Measurements from ENCODE around the gene VSIG10.

The VSIG10 gene

DNA sequence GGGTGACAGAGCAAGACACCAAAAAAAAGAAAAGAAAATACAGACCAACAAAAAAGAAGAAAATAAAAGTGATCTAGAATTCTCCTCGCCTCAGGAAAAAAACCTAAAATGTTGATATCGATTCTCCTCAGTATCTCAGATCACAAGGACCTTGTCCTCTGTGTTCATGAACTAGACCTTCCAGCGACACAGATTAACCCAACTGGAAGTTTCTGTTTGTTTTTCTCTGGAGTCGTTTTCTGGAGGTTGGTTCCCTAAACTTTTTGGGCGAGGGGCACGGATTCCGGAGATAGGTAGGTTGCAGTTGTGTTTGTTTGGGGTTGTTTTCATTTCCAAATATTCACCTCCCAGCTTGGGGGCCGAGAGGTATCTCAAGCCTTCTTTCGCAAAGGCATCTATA lies 87.9 kb downstream of the VSIG10 start:
- peak overlapping the region; percentile 86 for H3K4me3 ChIP-seq (ENCODE audit: low read depth, low read length)

DNA sequence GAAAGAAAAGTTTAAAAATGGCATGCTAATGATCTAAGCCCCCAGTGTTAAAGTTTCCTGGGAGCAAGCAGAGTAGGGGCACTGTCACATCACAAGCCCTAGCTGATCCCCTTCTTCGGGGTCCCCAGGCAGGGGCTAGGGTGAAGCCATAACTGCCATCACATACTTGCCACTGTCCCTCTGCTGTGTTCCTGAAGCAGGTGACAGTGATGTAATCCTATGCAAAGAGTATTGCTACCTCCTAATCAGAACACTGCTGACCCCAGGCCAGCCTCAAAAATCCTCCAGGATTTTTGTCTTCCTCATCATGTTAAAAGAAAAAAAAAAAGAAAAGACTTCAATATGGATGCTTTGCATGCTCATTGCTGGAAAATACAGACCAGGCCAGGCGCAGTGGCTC lies 88.5 kb downstream of the VSIG10 start:
- DNase-seq (ENCODE audit: low read depth): no peak
- H3K4me3 ChIP-seq (ENCODE audit: low read depth, low read length): no peak overlapping the region
- TF ChIP-seq, protein P1, sequence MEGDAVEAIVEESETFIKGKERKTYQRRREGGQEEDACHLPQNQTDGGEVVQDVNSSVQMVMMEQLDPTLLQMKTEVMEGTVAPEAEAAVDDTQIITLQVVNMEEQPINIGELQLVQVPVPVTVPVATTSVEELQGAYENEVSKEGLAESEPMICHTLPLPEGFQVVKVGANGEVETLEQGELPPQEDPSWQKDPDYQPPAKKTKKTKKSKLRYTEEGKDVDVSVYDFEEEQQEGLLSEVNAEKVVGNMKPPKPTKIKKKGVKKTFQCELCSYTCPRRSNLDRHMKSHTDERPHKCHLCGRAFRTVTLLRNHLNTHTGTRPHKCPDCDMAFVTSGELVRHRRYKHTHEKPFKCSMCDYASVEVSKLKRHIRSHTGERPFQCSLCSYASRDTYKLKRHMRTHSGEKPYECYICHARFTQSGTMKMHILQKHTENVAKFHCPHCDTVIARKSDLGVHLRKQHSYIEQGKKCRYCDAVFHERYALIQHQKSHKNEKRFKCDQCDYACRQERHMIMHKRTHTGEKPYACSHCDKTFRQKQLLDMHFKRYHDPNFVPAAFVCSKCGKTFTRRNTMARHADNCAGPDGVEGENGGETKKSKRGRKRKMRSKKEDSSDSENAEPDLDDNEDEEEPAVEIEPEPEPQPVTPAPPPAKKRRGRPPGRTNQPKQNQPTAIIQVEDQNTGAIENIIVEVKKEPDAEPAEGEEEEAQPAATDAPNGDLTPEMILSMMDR (IDR thresholded peaks at IDR 0.05; ENCODE audit: control insufficient read depth, extremely low read depth, insufficient read depth): no peak

More for the DNA sequence above, 87.9 kb downstream of the VSIG10 start:
- TF ChIP-seq, protein P1 (IDR thresholded peaks at IDR 0.05; ENCODE audit: control insufficient read depth, extremely low read depth, insufficient read depth): no peak
- no peak for DNase-seq (ENCODE audit: low read depth)

All from LNCaP clone FGC (cell line).